A549 (cell line): ENCODE data around the gene TPSAB1.
"Not testable (repeated sequence)": the region's sequence is repeated elsewhere in the genome, so short reads cannot be mapped to it uniquely, and the experiment has no call there.

ENCODE experiments used
- CEBPB ChIP-seq, 2 experiments: fragments of >200 bp in 1 of 2; sonication (Bioruptor Twin) in 1 of 2; formaldehyde crosslinking in 1 of 2; IDR thresholded peaks; 2 replicates each; pipeline ENCODE4 v1.6.1; 2012 to 2016
- EP300 ChIP-seq, 2 experiments: fragments of >200 bp; sonication (Bioruptor Twin); formaldehyde crosslinking; IDR thresholded peaks; 2 replicates in 1 of 2; 3 replicates in 1 of 2; pipeline ENCODE4 v1.6.1; 2016 to 2017
- ESRRA ChIP-seq: fragments of 150-350 bp; IDR thresholded peaks from 2 replicates; pipeline ENCODE4 v1.6.1; 2014; ENCODE audit warnings: mild to moderate bottlenecking, low read length, borderline replicate concordance
- HDAC2 ChIP-seq: fragments of 200-600 bp; sonication (generic); IDR thresholded peaks from 2 replicates; pipeline ENCODE4 v1.6.1; 2016
- POLR2A ChIP-seq: IDR thresholded peaks from 2 replicates; pipeline ENCODE4 v1.6.1; 2012; ENCODE audit warnings: mild to moderate bottlenecking, low read length
- RAD21 ChIP-seq, 2 experiments: fragments of >200 bp in 1 of 2; sonication (Bioruptor Twin) in 1 of 2; formaldehyde crosslinking in 1 of 2; IDR thresholded peaks in 1 of 2; conservative IDR thresholded peaks in 1 of 2; 2 replicates in 1 of 2; 3 replicates in 1 of 2; pipeline ENCODE4 v1.6.1; 2012 to 2018; ENCODE audit warnings: inconsistent platforms in 1 of 2
- SMC3 ChIP-seq: fragments of >200 bp; sonication (Bioruptor Twin); formaldehyde crosslinking; IDR thresholded peaks from 3 replicates; pipeline ENCODE4 v1.6.1; 2018; ENCODE audit warnings: inconsistent platforms
- ZC3H11A ChIP-seq: fragments of 450-650 bp; IDR thresholded peaks from 2 replicates; pipeline ENCODE4 v1.6.1; 2014; ENCODE audit warnings: antibody characterized with exemption, mild to moderate bottlenecking
- ZSCAN20 ChIP-seq: fragments of 250-450 bp; sonication (Bioruptor Pico); IDR thresholded peaks from 2 replicates; pipeline ENCODE4 v1.8.0; 2022; ENCODE audit warnings: mild to moderate bottlenecking, moderate library complexity
- TF ChIP-seq, protein P1 (sequence below): fragments of >200 bp; sonication (Bioruptor Twin); formaldehyde crosslinking; IDR thresholded peaks from 3 replicates; pipeline ENCODE4 v1.5.1; 2016
- TF ChIP-seq, protein P2 (sequence below): fragments of 250-450 bp; sonication (Bioruptor Pico); IDR thresholded peaks from 2 replicates; pipeline ENCODE4 v1.5.0; 2021; ENCODE audit warnings: mild to moderate bottlenecking, moderate library complexity, borderline replicate concordance
- TF ChIP-seq, protein P3 (sequence below): IDR thresholded peaks from 2 replicates; pipeline ENCODE4 v1.6.1; 2012

DNA sequence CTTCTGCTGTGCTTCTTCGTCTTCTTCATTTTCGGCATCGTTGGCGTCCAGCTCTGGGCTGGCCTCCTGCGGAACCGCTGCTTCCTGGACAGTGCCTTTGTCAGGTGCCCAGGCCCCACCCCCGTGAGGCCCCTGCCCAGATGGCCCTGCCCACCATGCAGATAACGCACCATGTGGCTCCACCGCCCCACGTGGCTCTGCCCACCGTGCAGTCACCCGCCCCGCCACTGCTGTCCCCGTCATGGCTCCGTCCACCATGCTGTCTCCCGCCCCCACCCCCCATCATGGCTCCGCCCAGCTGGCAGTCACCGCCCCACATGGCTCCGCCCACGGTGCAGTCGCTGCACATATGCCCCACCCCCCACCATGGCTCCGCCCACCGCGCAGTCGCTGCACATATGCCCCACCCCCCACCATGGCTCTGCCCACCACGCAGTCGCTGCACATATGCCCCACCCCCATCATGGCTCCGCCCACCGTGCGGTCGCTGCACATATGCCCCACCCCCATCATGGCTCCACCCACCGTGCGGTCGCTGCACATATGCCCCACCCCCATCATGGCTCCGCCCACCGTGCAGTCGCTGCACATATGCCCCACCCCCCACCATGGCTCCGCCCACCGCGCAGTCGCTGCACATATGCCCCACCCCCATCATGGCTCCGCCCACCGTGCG, 41.7 kb upstream of the TPSAB1 start:
- TF ChIP-seq, protein P1, sequence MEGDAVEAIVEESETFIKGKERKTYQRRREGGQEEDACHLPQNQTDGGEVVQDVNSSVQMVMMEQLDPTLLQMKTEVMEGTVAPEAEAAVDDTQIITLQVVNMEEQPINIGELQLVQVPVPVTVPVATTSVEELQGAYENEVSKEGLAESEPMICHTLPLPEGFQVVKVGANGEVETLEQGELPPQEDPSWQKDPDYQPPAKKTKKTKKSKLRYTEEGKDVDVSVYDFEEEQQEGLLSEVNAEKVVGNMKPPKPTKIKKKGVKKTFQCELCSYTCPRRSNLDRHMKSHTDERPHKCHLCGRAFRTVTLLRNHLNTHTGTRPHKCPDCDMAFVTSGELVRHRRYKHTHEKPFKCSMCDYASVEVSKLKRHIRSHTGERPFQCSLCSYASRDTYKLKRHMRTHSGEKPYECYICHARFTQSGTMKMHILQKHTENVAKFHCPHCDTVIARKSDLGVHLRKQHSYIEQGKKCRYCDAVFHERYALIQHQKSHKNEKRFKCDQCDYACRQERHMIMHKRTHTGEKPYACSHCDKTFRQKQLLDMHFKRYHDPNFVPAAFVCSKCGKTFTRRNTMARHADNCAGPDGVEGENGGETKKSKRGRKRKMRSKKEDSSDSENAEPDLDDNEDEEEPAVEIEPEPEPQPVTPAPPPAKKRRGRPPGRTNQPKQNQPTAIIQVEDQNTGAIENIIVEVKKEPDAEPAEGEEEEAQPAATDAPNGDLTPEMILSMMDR = not testable (repeated sequence)
- TF ChIP-seq CEBPB (IDR thresholded peaks at IDR 0.05); RAD21 (conservative IDR thresholded peaks at IDR 0.05 in 1 of 2, IDR thresholded peaks at IDR 0.05 in 1 of 2); ZSCAN20 (CRISPR knock-in tag); SMC3; ZC3H11A; EP300 (IDR thresholded peaks at IDR 0.05); HDAC2; POLR2A; ESRRA: not testable (repeated sequence)
- TF ChIP-seq, protein P2, sequence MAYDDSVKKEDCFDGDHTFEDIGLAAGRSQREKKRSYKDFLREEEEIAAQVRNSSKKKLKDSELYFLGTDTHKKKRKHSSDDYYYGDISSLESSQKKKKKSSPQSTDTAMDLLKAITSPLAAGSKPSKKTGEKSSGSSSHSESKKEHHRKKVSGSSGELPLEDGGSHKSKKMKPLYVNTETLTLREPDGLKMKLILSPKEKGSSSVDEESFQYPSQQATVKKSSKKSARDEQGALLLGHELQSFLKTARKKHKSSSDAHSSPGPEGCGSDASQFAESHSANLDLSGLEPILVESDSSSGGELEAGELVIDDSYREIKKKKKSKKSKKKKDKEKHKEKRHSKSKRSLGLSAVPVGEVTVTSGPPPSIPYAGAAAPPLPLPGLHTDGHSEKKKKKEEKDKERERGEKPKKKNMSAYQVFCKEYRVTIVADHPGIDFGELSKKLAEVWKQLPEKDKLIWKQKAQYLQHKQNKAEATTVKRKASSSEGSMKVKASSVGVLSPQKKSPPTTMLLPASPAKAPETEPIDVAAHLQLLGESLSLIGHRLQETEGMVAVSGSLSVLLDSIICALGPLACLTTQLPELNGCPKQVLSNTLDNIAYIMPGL = not testable (repeated sequence)
- TF ChIP-seq, protein P3, sequence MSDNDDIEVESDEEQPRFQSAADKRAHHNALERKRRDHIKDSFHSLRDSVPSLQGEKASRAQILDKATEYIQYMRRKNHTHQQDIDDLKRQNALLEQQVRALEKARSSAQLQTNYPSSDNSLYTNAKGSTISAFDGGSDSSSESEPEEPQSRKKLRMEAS = not testable (repeated sequence)
